Skeletal muscle satellite cell (primary cell): ENCODE data around the gene CR1L.
"Not testable (repeated sequence)": the region's sequence is repeated elsewhere in the genome, so short reads cannot be mapped to it uniquely, and the experiment has no call there.

Experiments
- H3K27me3 ChIP-seq: 2 replicates; pipeline ENCODE4 v1.7.0; 2013; ENCODE audit warnings: low read length; ENCODE audit not compliant: control insufficient read depth, insufficient read depth
- H3K36me3 ChIP-seq: 2 replicates; pipeline ENCODE4 v1.7.0; 2013; ENCODE audit warnings: mild to moderate bottlenecking, control low read depth, low read length; ENCODE audit not compliant: insufficient read depth
- H3K4me1 ChIP-seq: 2 replicates; pipeline ENCODE4 v1.7.0; 2013; ENCODE audit warnings: low read length; ENCODE audit not compliant: control insufficient read depth, insufficient read depth
- H3K4me2 ChIP-seq: 2 replicates; pipeline ENCODE4 v1.7.0; 2013; ENCODE audit warnings: mild to moderate bottlenecking, low read length
- H3K4me3 ChIP-seq: 2 replicates; pipeline ENCODE4 v1.7.0; 2013; ENCODE audit warnings: low read length
- H3K9ac ChIP-seq: 2 replicates; pipeline ENCODE4 v1.7.0; 2013; ENCODE audit warnings: mild to moderate bottlenecking, low read depth, low read length, moderate library complexity
- H3K9me3 ChIP-seq: replicated peaks from 2 replicates; pipeline ENCODE4 v1.7.0; 2013; ENCODE audit warnings: mild to moderate bottlenecking, control low read depth, low read length

The CR1L gene

GRCh38 chr1:207752456-207752998 lies 107.6 kb downstream of the CR1L start:
- Histone ChIP-seq H3K4me2 (peak overlapping the region; percentile 98), H3K36me3 (no peaks in the 10 kb centered on the region), H3K4me1 (peaks cover 29% of the 10 kb centered on the region), H3K27me3 (no peaks in the 10 kb centered on the region), H3K9ac (peak overlapping the region; percentile 92), H3K4me3 (peak overlapping the region; percentile 98), H3K9me3 (no peaks in the 10 kb centered on the region)

- peak overlapping the region; percentile 98 for H3K4me3 ChIP-seq
- H3K9ac ChIP-seq = no peak overlapping the region
- H3K36me3 ChIP-seq = peaks cover 8% of the 10 kb centered on the region
- H3K4me1 ChIP-seq = peaks cover 29% of the 10 kb centered on the region
- H3K9me3 ChIP-seq = no peaks in the 10 kb centered on the region
- H3K4me2 ChIP-seq = peak overlapping the region; percentile 98
- no peaks in the 10 kb centered on the region for H3K27me3 ChIP-seq
Observed at GRCh38 chr1:207753611-207754010, 108.7 kb downstream of the CR1L start.

GRCh38 chr1:207754011-207754410 lies 109.1 kb downstream of the CR1L start:
- Histone ChIP-seq H3K4me2 (peak overlapping the region; percentile 98), H3K9me3 (no peaks in the 10 kb centered on the region), H3K9ac (no peak overlapping the region), H3K4me3 (no peak overlapping the region), H3K4me1 (peaks cover 29% of the 10 kb centered on the region), H3K36me3 (peaks cover 10% of the 10 kb centered on the region), H3K27me3 (no peaks in the 10 kb centered on the region)

- H3K9ac ChIP-seq = no peak overlapping the region
- peaks cover 29% of the 10 kb centered on the region for H3K4me1 ChIP-seq
- no peaks in the 10 kb centered on the region for H3K27me3 ChIP-seq
- H3K4me3 ChIP-seq = no peak overlapping the region
- peaks cover 10% of the 10 kb centered on the region for H3K36me3 ChIP-seq
- no peak overlapping the region for H3K4me2 ChIP-seq
- no peaks in the 10 kb centered on the region for H3K9me3 ChIP-seq
Observed at GRCh38 chr1:207754974-207755700, 110.2 kb downstream of the CR1L start.

GRCh38 chr1:207755846-207756693 lies 111.1 kb downstream of the CR1L start:
- Histone ChIP-seq H3K4me1 (peaks cover 27% of the 10 kb centered on the region), H3K27me3 (no peaks in the 10 kb centered on the region), H3K4me2 (no peak overlapping the region), H3K4me3 (no peak overlapping the region), H3K36me3 (peaks cover 10% of the 10 kb centered on the region), H3K9me3 (no peaks in the 10 kb centered on the region), H3K9ac (no peak overlapping the region)

- Histone ChIP-seq H3K9ac (no peak overlapping the region), H3K4me2 (no peak overlapping the region), H3K4me3 (no peak overlapping the region), H3K27me3 (no peaks in the 10 kb centered on the region), H3K36me3 (peaks cover 58% of the 10 kb centered on the region), H3K9me3 (no peaks in the 10 kb centered on the region), H3K4me1 (no peaks in the 10 kb centered on the region)
Observed at GRCh38 chr1:207762622-207763021, 117.7 kb downstream of the CR1L start.

GRCh38 chr1:207763091-207763490 lies 118.2 kb downstream of the CR1L start:
- H3K9ac ChIP-seq = no peak overlapping the region
- no peak overlapping the region for H3K4me2 ChIP-seq
- H3K4me1 ChIP-seq = no peaks in the 10 kb centered on the region
- no peaks in the 10 kb centered on the region for H3K27me3 ChIP-seq
- no peak overlapping the region for H3K4me3 ChIP-seq
- peaks cover 56% of the 10 kb centered on the region for H3K36me3 ChIP-seq
- H3K9me3 ChIP-seq = no peaks in the 10 kb centered on the region

- H3K4me2 ChIP-seq = no peak overlapping the region
- no peak overlapping the region for H3K4me3 ChIP-seq
- no peak overlapping the region for H3K9ac ChIP-seq
- no peaks in the 10 kb centered on the region for H3K9me3 ChIP-seq
- H3K36me3 ChIP-seq = peaks cover 57% of the 10 kb centered on the region
- H3K27me3 ChIP-seq = no peaks in the 10 kb centered on the region
- H3K4me1 ChIP-seq = no peaks in the 10 kb centered on the region
Observed at GRCh38 chr1:207763972-207764371, 119.0 kb downstream of the CR1L start.

GRCh38 chr1:207766569-207766968 lies 121.6 kb downstream of the CR1L start:
- Histone ChIP-seq H3K36me3 (peaks cover 56% of the 10 kb centered on the region), H3K4me2 (no peak overlapping the region), H3K9me3 (no peaks in the 10 kb centered on the region), H3K9ac (no peak overlapping the region), H3K4me1 (no peaks in the 10 kb centered on the region), H3K27me3 (no peaks in the 10 kb centered on the region), H3K4me3 (no peak overlapping the region)

GRCh38 chr1:207770514-207770913 lies 125.6 kb downstream of the CR1L start:
- not testable (repeated sequence) for H3K9me3 ChIP-seq, H3K4me2 ChIP-seq, H3K4me3 ChIP-seq, H3K27me3 ChIP-seq, H3K4me1 ChIP-seq, H3K9ac ChIP-seq
- H3K36me3 ChIP-seq = peaks cover 21% of the 10 kb centered on the region
